Renal cortex interstitium (tissue), 15 donors: ENCODE data around the gene CHAF1B. TPM values are rescaled to one million over a fixed set of nuclear protein-coding genes. Genes with fewer than 3 reads are reported as not detected.
"Not testable (repeated sequence)": the region's sequence is repeated elsewhere in the genome, so short reads cannot be mapped to it uniquely, and the experiment has no call there.

ENCODE experiments used
- DNase-seq, 11 donors: peaks; one replicate each; pipeline ENCODE4 v3.0.0-alpha.2; 2013; ENCODE audit warnings: low read depth in 9 of 11, low spot score in 4 of 11; ENCODE audit errors: extremely low read depth in 1 of 11
- long read RNA-seq, 16 experiments: transcript quantifications; one replicate each; lab custom pipeline, GENCODE V29; 2026
- polyA plus RNA-seq, 3 donors: library from polyadenylated mRNA; unstranded; fragments of 120-200 nt; gene quantifications; one replicate each; pipeline ENCODE4 v1.2.1, GENCODE V29; 2013; ENCODE audit not compliant: insufficient read length in 3 of 3

The CHAF1B gene
- polyA plus RNA-seq: 10 to 100 TPM in 1 of 3 donors, 1 to 10 TPM in 2; 6.8 to 12.5 (median 8.6) TPM
- long read RNA-seq, donor 1, full-length matches to known transcripts: 2 of 2 reads
- long read RNA-seq, donor 1, partial matches to known transcripts: 0 of 2 reads
- long read RNA-seq, donor 1, other reads (novel, unspliced or antisense): 0 of 2 reads
- long read RNA-seq, donor 2: 0 reads
- long read RNA-seq, donor 3: 0 reads
- long read RNA-seq, donor 4, full-length matches to known transcripts: 4 of 4 reads
- long read RNA-seq, donor 4, partial matches to known transcripts: 0 of 4 reads
- long read RNA-seq, donor 4, other reads (novel, unspliced or antisense): 0 of 4 reads
- long read RNA-seq, donor 5, full-length matches to known transcripts: 3 of 3 reads
- long read RNA-seq, donor 5, partial matches to known transcripts: 0 of 3 reads
- long read RNA-seq, donor 5, other reads (novel, unspliced or antisense): 0 of 3 reads
- long read RNA-seq, donor 6: 0 reads
- long read RNA-seq, donor 7: 0 reads
- long read RNA-seq, donor 8, full-length matches to known transcripts: 4 of 4 reads
- long read RNA-seq, donor 8, partial matches to known transcripts: 0 of 4 reads
- long read RNA-seq, donor 8, other reads (novel, unspliced or antisense): 0 of 4 reads
- long read RNA-seq, donor 9, full-length matches to known transcripts: 4 of 4 reads
- long read RNA-seq, donor 9, partial matches to known transcripts: 0 of 4 reads
- long read RNA-seq, donor 9, other reads (novel, unspliced or antisense): 0 of 4 reads
- long read RNA-seq, donor 10, full-length matches to known transcripts: 2 of 2 reads
- long read RNA-seq, donor 10, partial matches to known transcripts: 0 of 2 reads
- long read RNA-seq, donor 10, other reads (novel, unspliced or antisense): 0 of 2 reads
- long read RNA-seq, donor 11, full-length matches to known transcripts: 1 of 6 reads
- long read RNA-seq, donor 11, partial matches to known transcripts: 5 of 6 reads
- long read RNA-seq, donor 11, other reads (novel, unspliced or antisense): 0 of 6 reads
- long read RNA-seq, donor 12: 0 reads
- long read RNA-seq, donor 13, full-length matches to known transcripts: 3 of 3 reads
- long read RNA-seq, donor 13, partial matches to known transcripts: 0 of 3 reads
- long read RNA-seq, donor 13, other reads (novel, unspliced or antisense): 0 of 3 reads
- long read RNA-seq, donor 14, full-length matches to known transcripts: 2 of 2 reads
- long read RNA-seq, donor 14, partial matches to known transcripts: 0 of 2 reads
- long read RNA-seq, donor 14, other reads (novel, unspliced or antisense): 0 of 2 reads
- long read RNA-seq, donor 15: 0 reads
- long read RNA-seq, donor 16, full-length matches to known transcripts: 8 of 20 reads
- long read RNA-seq, donor 16, partial matches to known transcripts: 12 of 20 reads
- long read RNA-seq, donor 16, other reads (novel, unspliced or antisense): 0 of 20 reads

DNA sequence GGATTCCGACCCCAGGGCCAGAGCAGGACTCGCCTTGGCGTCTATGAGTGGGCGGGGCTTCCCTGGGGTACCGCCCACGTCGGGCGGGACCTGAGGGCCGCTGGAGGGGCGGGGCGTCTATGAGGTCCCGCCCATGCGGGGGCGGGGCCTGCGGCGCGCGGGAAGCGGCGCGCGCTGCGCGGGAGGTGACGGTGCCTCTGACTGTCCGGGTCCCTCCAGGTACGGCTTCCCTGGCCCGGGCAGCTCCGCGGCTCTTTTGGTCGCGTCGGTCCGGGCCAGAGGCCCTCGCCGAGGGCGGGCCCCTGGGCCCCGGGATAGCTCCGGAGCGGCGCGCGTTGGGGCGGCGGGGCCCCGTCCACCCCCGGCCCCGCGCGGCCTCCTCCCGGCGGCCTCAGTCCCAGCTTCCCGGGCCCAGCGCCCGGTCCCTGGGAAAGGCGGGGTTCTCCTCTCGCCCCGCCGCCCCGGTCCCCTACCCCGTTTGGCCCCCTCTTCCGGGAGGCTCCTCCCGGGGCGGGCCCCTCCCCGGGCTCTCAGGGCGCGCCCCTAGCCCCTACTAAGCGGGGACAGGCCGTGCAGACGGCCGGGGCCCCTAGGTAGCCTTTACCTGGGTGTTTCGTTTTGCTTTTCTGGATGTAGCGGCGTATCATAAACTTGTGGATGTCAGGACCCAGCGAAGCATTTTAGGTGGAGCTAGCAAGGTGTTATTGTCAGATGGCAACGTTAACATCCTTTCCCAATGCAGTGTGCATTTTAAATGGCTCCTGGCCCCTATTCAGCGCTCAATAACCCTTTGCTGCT lies at the start of gene CHAF1B:
CHAF1B (plus strand) TSS at position 160 of the 798 bp plus-strand sequence. CDS start 745 bp downstream, outside the sequence.
- DNase-seq: peak in 10 of 11 donors; percentile 47 to 78 (median 66)

DNA sequence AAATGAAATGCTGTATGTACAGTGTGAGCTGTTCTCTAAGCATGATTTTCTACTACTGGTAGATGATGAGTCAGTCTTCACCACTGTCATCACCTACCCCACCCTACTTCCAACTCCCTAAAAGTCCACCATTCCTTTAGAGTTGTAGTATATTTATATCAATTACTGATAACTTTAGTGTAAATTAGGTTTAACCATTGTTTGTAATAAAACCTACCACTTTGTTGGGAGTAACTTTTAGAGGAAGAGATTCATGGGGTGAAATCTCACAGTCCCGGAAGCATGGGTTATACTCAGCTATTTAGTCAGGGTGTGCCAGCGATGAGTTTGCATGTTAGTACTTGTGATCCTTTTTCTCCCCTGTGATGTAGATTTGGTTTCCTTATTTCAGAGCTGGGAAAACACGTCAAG lies 48.1 kb upstream of the CHAF1B start:
- no peak for DNase-seq

DNA sequence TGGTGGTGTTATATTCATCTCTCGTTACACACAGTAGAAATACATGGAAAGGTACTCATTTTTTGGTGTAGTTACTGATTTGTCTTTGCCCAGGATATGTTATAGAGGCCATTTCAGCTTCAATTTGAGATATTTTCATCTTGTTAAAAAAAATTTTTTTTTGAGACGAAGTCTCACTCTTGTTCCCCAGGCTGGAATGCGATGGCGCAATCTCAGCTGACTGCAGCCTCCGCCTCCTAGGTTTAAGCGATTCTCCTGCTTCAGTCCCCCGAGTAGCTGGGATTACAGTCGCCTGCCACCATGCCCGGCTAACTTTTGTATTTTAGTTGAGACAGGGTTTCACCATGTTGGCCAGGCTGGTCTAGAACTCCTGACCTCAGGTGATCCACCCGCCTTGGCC lies 46.2 kb upstream of the CHAF1B start:
- DNase-seq: no peak

DNA sequence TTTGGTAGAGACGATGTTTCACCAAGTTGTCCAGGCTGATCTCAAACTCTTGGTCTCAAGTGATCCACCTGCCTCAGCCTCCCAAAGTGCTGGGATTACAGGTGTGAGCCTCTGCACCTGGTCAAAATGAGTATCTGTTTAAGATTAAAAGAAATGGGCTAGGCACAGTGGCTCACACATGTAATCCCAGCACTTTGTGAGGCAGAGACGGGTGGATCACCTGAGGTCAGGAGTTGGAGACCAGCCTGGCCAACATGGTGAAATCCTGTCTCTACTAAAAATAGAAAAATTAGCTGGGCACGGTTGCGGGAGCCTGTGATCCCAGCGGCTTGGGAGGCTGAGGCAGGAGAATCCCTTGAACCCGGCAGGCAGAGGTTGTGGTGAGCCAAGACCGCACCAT lies 42.6 kb upstream of the CHAF1B start:
- not testable (repeated sequence) for DNase-seq

DNA sequence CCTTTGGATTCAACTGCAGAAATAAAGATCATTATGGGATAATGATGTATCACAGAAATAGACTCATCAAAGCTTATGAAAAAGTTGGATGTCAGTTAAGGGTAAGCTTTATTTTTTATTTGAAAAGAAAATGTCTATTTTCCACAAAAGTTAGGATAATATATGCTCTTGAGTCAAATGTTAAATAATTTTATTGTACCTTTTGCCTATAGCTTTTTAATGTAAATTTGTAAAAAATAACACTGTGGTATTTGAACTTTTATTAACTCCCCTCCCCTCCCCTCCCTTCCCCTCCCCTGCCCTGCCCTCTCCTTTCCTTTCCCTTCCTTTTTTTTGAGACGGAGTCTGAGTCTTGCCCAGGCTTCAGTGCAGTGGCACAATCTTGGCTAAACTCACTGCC lies 40.3 kb upstream of the CHAF1B start:
- no peak for DNase-seq

DNA sequence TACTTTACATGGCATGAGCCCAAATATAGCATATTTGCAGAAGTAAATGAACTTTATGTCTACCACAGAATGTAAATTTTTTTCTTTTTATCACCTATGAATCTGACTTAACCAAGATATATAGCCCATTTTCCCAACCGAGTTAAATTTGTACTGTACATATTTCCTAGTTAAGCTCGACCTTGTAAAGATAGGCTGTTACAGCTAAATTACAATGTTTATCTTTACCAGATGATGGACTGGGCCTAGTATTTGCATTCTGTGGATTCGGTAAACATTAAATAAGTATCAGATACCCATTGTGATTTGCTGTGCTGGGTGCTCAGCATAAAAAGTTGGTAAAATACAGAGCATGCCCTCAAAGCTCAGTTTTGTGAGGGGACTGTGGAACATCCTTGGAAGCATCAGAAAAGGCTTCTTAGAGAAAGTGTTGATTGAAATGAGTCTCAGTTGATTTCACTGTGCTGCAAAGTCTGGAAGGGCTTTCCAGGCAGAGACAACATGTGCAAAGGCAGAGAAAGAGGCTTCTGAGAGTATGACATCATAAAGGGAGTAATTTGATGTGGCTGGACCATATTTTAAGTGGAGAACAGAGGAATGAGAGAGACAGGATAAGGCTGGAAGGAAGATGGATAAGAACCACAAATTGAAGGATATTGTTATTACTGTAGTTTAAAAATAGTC lies 37.8 kb upstream of the CHAF1B start:
- no peak for DNase-seq

DNA sequence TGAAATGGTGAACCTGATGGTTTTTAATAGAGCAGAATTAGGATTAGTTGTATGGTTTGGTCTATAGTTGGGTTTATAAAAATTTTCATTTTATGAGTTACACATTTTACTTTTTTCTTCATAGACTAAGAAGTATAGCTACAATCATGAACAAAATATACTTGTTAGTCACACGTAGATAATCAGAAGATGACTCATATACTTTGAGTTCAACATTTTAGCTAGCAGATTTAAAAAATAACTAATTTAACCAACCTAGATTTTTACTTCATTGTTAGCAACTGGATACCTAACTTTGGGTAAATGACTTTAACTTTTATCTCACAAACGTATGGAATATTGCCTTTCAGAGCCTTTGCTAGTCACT lies 37.2 kb upstream of the CHAF1B start:
- no peak for DNase-seq

DNA sequence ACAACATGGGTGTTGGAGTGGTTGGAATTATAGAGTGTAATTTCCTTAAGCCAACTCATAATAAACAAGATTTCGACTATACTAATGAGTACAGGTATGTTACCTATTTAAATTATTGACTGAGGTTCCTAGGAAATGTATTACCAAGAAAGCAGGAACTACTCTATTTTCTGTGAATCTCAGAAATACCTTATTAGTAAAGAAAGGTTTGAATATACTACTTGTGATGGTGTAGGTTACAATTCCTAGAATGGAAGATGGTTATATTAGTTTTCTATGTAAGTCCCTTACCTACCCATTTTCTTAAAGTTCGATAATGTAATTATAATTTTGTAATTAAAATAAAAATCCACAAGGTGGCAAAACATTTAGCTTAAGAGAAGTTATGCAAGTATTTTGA lies 35.9 kb upstream of the CHAF1B start:
- no peak for DNase-seq

DNA sequence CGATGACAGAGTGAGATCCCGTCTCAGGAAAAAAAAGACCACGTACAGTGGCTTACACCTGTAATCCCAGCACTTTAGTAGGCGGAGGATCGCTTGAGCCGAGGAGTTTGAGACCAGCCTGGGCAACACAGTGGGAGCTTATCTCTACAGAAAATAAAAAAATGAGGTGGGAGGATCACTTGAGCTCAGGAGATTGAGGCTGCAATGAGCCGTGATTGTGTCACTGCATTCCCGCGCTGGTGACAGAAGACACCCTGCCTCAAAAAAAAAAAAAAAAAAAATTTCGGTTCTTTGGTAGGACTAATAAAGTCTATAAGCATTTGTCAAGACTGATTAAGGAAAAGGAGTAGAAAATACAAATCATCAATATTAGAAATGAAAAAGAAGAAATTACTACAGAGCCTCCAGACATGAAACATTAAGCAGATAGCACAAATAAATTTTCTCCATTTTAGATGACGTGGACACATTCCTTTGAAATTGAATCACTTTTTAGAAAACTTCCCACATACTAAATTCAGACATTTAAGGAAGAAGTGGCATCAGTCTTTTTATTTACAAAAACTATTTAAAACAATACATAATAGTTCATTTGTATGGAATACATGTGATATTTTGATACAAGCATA lies 34.8 kb upstream of the CHAF1B start:
- DNase-seq: no peak

DNA sequence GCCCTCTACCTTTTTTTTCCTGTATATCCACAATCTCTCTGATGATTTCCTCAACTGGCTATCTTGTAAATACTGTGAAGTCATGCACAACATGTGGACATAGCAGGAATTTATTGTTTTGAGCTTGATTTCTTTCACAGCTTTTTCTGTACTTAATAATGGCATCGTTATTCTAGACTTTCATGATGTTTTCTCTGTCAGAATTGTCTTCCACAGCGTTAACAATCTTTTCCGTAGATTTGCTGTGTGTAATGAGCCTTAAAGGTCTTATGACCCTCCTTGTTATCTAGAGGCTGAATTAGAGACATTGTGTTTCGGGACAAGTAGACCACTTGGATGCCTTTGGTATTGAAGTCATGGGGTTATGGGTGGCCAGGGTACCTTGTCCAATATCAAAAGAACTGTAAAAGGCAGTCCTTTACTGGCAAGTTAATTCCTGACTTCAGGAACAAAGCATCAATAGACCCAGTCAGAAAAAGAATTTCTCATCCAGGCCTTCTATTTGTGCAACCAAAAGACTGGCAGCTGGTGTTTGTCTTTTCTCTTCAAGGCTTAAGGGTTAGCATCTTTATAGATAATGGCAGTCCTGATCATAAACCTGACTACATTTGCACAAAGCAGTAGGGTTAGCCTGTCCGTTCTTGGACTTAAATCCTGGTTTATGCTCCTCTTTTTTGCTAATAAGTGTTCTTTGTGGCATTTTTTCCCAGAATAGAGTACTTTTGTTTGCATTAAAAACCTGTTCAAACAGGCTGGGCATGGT lies 30.1 kb upstream of the CHAF1B start:
- DNase-seq: peak in 4 of 11 donors; percentile 16 to 26 (median 21)

DNA sequence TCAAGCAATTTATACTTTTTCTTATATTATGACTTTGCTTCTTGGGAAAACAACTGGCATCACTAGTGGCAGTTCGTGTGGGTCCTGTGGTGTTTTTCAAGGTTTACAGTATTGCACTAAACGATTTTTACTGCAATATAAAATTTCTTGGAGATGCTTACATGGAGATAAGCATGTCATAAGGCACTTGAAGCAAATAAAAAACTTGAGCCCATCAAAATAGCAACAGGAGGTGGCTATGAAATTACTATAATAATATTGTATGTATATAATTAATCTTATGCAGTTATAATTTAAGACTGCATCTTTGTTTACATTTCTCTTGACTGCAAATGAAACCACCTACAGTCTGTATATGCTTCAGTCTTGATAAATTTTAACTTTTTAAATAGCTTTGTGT lies 29.3 kb upstream of the CHAF1B start:
- no peak for DNase-seq

DNA sequence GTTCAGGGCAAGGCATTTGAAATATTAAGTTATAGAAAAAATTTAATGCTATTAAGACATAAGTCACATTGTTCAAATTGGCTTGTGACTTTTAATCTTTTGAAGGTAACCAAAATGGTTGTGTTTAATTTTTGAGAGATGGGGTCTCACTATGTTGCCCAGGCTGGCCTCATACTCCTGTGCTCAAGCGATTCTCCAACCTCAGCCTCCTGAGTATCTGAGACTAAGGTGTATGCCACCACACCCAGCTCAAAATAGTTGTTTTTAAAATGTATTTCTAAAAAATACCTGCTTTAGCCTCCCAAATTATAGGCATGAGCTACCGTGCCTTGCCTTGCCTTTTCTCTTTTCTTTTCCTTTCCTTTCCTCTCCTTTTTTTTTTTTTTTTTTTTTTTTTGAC lies 26.0 kb upstream of the CHAF1B start:
- no peak for DNase-seq

DNA sequence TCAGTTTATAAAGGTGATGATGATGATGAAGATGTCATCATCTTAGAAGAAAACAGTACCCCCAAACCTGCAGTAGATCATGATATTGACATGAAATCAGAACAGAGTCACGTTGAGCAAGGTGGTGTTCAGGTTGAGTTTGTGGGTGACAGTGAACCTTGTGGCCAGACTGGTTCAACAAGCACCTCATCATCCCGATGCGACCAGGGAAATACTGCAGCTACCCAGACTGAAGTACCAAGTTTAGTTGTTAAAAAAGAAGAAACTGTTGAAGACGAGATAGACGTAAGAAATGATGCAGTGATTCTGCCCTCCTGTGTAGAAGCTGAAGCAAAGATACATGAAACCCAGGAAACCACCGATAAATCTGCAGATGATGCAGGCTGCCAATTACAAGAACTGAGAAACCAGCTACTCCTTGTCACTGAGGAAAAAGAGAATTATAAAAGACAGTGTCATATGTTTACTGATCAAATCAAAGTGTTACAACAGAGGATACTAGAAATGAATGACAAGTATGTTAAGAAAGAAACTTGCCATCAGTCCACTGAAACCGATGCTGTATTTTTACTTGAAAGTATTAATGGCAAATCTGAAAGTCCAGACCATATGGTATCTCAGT lies 16.0 kb upstream of the CHAF1B start:
- no peak for DNase-seq

DNA sequence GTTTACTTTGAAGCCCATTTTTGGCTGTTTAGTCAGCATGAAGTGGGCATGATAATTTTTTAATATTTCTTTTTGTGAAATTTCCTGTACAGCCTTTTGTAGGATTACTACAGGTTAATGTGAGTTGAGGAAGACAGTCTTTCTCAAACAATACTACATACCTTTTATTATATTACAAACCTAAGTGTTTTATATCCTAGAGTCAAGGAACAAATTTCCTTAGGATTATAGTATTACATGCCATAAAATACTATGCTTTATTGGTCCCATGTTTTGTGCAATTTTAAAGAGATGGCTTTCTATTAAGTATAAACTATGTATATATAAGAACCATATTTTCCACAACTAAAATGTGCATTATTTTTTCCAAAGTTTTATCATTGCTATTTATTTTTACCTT lies 9.2 kb upstream of the CHAF1B start:
- no peak for DNase-seq

DNA sequence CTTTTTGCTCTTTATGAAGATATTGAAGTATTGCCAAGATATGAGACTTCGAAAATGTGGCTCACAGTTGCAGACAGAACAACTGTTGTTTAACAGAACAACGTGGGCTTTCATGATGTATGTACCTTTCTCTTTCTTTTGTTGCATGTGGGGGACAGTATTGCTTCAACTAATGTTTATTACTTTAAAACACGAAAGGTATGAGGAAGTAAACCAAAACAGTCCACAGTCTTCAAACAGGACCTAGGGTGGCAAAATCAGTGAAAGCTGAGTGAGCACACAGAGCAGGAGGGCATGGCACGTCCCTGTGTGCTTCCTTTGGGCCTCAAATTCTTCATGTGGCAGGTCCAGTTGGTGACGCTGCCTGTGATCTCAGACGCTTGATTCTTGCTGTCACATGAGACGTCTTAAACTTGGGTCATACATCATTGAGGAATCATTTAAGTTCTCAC lies 7.8 kb upstream of the CHAF1B start:
- DNase-seq: no peak

DNA sequence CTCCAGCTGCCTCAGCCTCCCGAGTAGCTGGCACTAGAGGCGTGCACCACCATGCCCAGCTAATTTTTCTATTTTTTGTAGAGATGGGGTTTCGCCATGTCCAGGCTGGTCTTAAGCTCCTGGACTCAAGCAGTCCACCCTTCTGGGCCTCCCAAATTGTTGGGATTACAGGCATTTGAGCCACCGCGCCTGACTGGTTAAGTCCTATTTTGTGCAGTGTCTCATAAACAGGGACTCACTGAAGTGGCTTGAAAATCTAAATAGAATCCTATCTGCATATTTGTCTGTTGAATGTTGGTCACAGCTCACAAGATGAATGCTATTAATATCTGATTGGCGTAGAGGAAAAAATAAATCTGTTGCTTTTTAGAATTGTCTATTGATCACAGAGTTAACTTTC lies 5.9 kb upstream of the CHAF1B start:
- no peak for DNase-seq
